ENCODE data around the gene ZBTB33.

DNA sequence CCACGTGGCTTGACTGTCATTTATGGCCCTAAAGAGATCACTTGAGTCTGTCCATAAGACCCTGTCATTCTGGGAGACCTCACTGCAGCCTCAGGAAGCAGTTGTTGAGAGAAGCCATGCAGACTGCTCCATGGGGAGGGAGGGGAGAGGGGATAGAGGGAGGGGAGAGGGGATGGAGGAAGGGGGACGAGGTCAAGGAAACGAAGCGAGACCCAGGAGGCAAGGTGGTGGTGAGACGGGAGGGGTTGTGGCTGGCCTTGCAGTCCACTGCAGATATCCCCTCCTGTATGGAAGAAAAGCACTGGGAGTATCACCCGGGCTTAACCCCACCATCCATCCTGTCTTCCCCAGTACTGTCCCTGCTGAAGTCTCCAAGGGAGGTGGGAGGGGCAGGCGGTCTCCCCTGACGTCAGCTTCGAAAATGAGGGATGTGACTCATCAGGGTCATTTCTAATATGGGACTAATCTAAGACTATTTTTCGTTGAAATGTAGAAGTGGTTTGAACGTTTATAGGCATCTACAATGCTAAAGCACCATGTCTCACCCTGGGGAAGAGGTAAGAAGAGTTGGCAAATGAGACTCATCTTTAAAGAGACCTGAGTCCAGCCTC is 55.0 kb downstream of the ZBTB33 start:
- TF ChIP-seq POLR2AphosphoS5 (IDR thresholded peaks at IDR 0.05; ENCODE audit: low read depth, low read length) = no peak
- TF ChIP-seq, protein P1, sequence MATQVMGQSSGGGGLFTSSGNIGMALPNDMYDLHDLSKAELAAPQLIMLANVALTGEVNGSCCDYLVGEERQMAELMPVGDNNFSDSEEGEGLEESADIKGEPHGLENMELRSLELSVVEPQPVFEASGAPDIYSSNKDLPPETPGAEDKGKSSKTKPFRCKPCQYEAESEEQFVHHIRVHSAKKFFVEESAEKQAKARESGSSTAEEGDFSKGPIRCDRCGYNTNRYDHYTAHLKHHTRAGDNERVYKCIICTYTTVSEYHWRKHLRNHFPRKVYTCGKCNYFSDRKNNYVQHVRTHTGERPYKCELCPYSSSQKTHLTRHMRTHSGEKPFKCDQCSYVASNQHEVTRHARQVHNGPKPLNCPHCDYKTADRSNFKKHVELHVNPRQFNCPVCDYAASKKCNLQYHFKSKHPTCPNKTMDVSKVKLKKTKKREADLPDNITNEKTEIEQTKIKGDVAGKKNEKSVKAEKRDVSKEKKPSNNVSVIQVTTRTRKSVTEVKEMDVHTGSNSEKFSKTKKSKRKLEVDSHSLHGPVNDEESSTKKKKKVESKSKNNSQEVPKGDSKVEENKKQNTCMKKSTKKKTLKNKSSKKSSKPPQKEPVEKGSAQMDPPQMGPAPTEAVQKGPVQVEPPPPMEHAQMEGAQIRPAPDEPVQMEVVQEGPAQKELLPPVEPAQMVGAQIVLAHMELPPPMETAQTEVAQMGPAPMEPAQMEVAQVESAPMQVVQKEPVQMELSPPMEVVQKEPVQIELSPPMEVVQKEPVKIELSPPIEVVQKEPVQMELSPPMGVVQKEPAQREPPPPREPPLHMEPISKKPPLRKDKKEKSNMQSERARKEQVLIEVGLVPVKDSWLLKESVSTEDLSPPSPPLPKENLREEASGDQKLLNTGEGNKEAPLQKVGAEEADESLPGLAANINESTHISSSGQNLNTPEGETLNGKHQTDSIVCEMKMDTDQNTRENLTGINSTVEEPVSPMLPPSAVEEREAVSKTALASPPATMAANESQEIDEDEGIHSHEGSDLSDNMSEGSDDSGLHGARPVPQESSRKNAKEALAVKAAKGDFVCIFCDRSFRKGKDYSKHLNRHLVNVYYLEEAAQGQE (IDR thresholded peaks at IDR 0.05; ENCODE audit: insufficient read depth in 1 of 2, low read depth in 2 of 2, low read length in 2 of 2) = no peak
- TF ChIP-seq TAF1 (IDR thresholded peaks at IDR 0.05; ENCODE audit: borderline replicate concordance, insufficient read depth, low read length) = no peak
- TF ChIP-seq SIN3A (IDR thresholded peaks at IDR 0.05; ENCODE audit: borderline replicate concordance, insufficient read depth, low read length) = no peak
- TF ChIP-seq FOXP2 (optimal IDR thresholded peaks at IDR 0.05; ENCODE audit: borderline replicate concordance, extremely low read depth, extremely low read length, insufficient read depth) = no peak
